GM18858 (cell line): ENCODE measurements around the gene ZNF638.
A peak's percentile ranks its signal among the peaks of the same experiment; 100 is the strongest.

Experiments
- ATAC-seq: cut with Tn5 transposase; IDR thresholded peaks from one replicate; pipeline ENCODE4 v1.9.1; 2021; ENCODE audit not compliant: unreplicated experiment

ZNF638 gene

DNA sequence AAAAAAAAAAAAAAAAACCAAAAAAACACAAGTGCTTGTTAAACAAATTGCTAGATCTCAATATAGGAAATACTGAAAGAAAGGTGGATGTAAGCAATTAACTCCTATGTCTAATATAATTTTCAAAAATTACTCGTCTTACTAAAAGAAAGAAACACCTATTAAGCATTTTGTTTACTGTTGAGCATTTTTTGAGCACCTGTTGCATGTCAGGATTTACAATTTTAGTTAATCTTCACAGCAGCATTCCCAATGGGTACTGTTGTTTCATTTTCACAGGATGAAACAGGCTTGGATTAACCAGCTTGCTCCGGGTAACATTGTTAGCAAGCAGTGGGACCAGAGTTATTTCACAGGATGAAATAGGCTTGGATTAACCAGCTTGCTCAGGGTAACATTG is 4.8 kb downstream of the ZNF638 start:
- no peak for ATAC-seq

GRCh38 chr2:71336802-71337201 is 5.2 kb downstream of the ZNF638 start:
- ATAC-seq, result no peak

GRCh38 chr2:71337776-71338175 is 6.2 kb downstream of the ZNF638 start:
- no peak for ATAC-seq

- ATAC-seq, result no peak
Measured at GRCh38 chr2:71339685-71340084, 8.1 kb downstream of the ZNF638 start.

- no peak for ATAC-seq
Measured at GRCh38 chr2:71340176-71340575, 8.6 kb downstream of the ZNF638 start.

GRCh38 chr2:71341645-71342044 is 10.1 kb downstream of the ZNF638 start:
- ATAC-seq, result no peak

GRCh38 chr2:71346065-71346464 is 14.5 kb downstream of the ZNF638 start:
- no peak for ATAC-seq

GRCh38 chr2:71347517-71347916 is 15.9 kb downstream of the ZNF638 start:
- no peak for ATAC-seq

DNA sequence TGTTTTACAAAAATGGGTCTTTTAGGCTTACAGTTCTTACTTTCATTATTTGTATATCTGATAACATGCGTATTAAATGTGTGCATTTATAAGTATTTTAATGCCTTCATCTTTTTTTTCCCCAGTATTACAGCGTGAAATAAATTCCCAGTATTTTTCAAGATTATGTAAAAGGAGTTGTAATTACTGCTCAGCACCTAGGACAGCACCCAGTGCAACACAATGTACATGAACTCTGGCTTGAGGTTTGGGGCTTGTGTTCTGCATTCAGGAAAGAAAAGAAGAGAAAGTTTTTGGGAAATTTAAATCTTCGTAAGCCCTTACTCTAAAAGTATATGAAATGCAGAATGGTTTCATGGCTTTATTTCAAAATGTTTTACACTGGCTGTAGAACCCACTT is 16.7 kb downstream of the ZNF638 start:
- no peak for ATAC-seq

DNA sequence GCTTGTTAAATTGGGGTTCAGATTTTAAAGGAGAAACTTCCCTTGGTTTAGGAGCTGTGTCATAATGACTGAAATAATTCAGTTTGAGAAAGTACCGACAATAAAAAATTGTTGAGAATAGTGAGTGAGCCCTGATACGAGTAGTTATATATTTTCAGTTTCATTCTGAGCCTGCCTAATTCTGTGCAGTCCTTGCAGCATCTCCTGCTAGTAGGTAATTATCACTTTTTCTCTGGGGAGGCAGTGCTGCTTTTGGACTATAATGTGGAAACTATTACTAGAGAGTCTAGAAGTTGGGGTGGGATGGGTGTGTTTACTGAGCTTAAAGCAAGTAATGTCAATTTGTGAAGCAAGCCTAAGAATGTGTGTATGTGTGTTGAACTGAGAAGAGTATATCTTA is 21.7 kb downstream of the ZNF638 start:
- ATAC-seq, result peak; percentile 68

- ATAC-seq, result no peak
Measured at GRCh38 chr2:71358931-71359671, 27.5 kb downstream of the ZNF638 start.

DNA sequence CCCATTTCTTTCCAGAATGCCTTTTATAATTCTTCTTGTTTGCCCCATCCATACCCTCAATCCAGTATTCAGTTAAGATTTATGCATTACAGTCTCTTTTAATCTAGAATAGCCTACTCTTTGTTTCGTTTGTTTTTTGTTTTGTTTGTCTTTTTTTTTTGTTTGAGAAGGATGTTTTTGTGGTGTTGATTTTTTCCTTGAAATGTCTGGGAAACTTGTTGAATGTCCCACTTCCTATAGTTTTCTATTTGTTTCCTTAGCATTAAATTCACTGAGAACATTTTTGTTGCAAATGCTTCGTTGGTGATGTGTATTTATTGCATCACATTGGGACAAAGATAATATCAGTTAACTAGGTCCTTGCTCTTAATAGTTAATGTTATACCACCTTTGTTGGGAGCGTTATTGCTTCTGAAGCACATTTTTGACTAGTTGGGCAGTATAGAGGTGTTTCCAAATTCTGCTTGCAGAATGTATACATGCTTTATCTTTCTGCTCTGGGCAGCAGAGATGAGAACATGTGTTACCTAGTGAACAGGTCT is 28.9 kb downstream of the ZNF638 start:
- no peak for ATAC-seq

GRCh38 chr2:71361631-71362030 is 30.0 kb downstream of the ZNF638 start:
- ATAC-seq, result no peak

- ATAC-seq, result no peak
Measured at GRCh38 chr2:71362447-71362846, 30.9 kb downstream of the ZNF638 start.

GRCh38 chr2:71370015-71370414 is 38.4 kb downstream of the ZNF638 start:
- ATAC-seq, result no peak

DNA sequence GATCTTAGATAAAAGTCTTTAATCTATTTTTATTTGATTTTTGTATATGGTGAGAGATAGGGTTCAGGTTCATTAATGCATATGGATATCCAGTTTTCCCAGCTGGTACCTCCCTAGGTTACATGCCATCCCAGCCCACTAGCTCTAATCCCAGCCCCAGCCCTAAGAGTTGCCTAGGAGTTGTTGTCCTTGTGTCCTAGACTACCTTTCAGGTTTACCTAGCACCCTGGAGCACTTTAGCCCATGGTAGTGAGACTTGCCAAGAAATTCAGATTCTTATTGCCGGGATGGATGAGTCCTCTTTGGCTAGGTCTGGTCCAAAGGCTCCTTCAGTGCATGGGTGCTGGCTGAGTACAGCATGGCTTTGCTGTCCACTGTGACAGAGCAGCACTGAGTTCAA is 40.5 kb downstream of the ZNF638 start:
- no peak for ATAC-seq

- no peak for ATAC-seq
Measured at GRCh38 chr2:71379086-71379485, 47.5 kb downstream of the ZNF638 start.

GRCh38 chr2:71380665-71381064 is 49.1 kb downstream of the ZNF638 start:
- ATAC-seq, result no peak

- no peak for ATAC-seq
Measured at GRCh38 chr2:71385012-71385411, 53.4 kb downstream of the ZNF638 start.

DNA sequence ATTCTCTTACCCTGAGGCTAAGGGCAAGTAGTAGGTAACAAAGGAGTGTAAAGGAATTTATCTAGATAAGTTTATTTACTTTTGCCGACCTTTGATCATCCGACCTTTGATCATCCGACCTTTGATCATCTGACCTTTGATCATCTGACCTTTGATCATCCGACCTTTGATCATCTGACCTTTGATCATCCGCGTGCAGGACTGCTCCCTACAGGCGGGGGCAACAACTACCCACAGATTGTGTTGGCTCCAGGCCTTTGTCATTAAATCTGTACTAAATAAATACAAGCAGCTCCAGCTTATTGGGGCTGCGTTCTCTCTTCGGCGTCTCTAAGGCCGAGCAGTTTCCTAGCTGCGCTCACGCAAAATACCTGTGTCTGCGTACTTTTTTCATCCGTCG is 56.6 kb downstream of the ZNF638 start:
- no peak for ATAC-seq

- no peak for ATAC-seq
Measured at GRCh38 chr2:71389384-71390072, 57.9 kb downstream of the ZNF638 start.

DNA sequence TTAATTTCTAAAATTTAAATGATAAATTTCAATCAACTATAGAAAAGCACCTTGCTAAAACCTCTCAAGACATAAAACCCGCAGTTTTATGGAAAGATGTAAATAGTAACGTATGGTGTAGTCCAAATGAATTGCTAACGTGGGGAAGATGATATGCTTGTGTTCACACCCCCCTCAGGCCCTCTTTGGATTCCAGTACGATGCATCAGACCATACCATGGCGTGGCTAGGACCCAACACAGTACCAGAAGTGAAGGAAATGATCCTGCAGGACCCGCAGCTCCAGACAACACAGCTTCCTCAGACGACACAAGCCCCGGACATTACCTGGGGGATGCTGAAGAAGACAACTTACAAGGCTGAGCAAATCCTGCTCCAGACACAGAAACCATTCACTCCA is 61.6 kb downstream of the ZNF638 start:
- no peak for ATAC-seq
